ENCODE measurements around the gene OPA3. TPM values are rescaled to one million over a fixed set of nuclear protein-coding genes. Genes with fewer than 3 reads are reported as not detected.

OPA3 gene
- total and polyA plus RNA-seq, 2 experiments from 2014 or later = 5.3 to 11.8 TPM

- 36 to 38% methylated on average over 3 of the region's 3 CpGs for WGBS, 2 experiments (ENCODE audit: low coverage in 1 of 2, low lambda C conversion rate in 2 of 2, missing lambda C conversion rate in 2 of 2)
- TF ChIP-seq EZH2 (IDR thresholded peaks at IDR 0.05; ENCODE audit: insufficient read depth, poor library complexity, severe bottlenecking) (no peak), EZH2phosphoT487 (IDR thresholded peaks at IDR 0.05; ENCODE audit: insufficient read depth, low read depth) (0 out of 2 replicates have a peak, but pooled peaks have one; percentile 47)
- H3K9me3 ChIP-seq (ENCODE audit: low read depth) = no peaks in the 10 kb centered on the region
- H3F3A ChIP-seq (ENCODE audit: insufficient read depth) = peaks cover 11% of the 10 kb centered on the region; the same call in 1 of the 2 replicates
- H2AFZ ChIP-seq = no peak overlapping the region
- H3K27ac ChIP-seq = peak overlapping the region; percentile 64
- H3K27me3 ChIP-seq (replicated peaks; ENCODE audit: insufficient read depth) = no peaks in the 10 kb centered on the region
- H3K9ac ChIP-seq = peak overlapping the region; percentile 19; the same call in 1 of the 2 replicates
- no peaks in the 10 kb centered on the region for H3K9me2 ChIP-seq (ENCODE audit: insufficient read depth)
- no peak overlapping the region for H3K4me3 ChIP-seq
- no peaks in the 10 kb centered on the region for H4K20me1 ChIP-seq (ENCODE audit: insufficient read depth)
- peaks cover 34% of the 10 kb centered on the region for H3K79me2 ChIP-seq (ENCODE audit: insufficient read depth)
- DNase-seq = peak; percentile 94
- in situ Hi-C loops (cut with MboI) = no loop called here
- no peak overlapping the region for H3K4me2 ChIP-seq (ENCODE audit: unreplicated experiment)
- H3K36me3 ChIP-seq (ENCODE audit: low read depth) = no peaks in the 10 kb centered on the region
- peaks cover 18% of the 10 kb centered on the region for H3K4me1 ChIP-seq (ENCODE audit: insufficient read depth)
These were observed 15.9 kb downstream of the OPA3 start for GRCh38 chr19:45568732-45569131.

- TF ChIP-seq EZH2phosphoT487 (IDR thresholded peaks at IDR 0.05; ENCODE audit: insufficient read depth, low read depth) = no peak
- TF ChIP-seq EZH2 (IDR thresholded peaks at IDR 0.05; ENCODE audit: insufficient read depth, poor library complexity, severe bottlenecking) = no peak
- Histone ChIP-seq H2AFZ (no peak overlapping the region), H3K4me3 (no peak overlapping the region), H3K9ac (no peak overlapping the region), H3K27me3 (replicated peaks; ENCODE audit: insufficient read depth) (no peaks in the 10 kb centered on the region), H3K36me3 (ENCODE audit: low read depth) (no peaks in the 10 kb centered on the region), H3F3A (ENCODE audit: insufficient read depth) (peaks cover 11% of the 10 kb centered on the region; the same call in 1 of the 2 replicates), H3K79me2 (ENCODE audit: insufficient read depth) (peaks cover 23% of the 10 kb centered on the region), H4K20me1 (ENCODE audit: insufficient read depth) (no peaks in the 10 kb centered on the region), H3K4me2 (ENCODE audit: unreplicated experiment) (no peak overlapping the region), H3K9me3 (ENCODE audit: low read depth) (no peaks in the 10 kb centered on the region), H3K27ac (no peak overlapping the region), H3K4me1 (ENCODE audit: insufficient read depth) (peaks cover 18% of the 10 kb centered on the region), H3K9me2 (ENCODE audit: insufficient read depth) (no peaks in the 10 kb centered on the region)
- in situ Hi-C loops (cut with MboI) = no loop called here
- WGBS, 2 experiments (ENCODE audit: low coverage in 1 of 2, low lambda C conversion rate in 2 of 2, missing lambda C conversion rate in 2 of 2) = 95 to 100% methylated on average over 2 of the region's 2 CpGs
- DNase-seq = no peak
These were observed 17.0 kb downstream of the OPA3 start for GRCh38 chr19:45567609-45568008.

- no peak overlapping the region for H3K9ac ChIP-seq
- 89 to 100% methylated on average over 2 to 5 of the region's 5 CpGs for WGBS, 2 experiments (ENCODE audit: low coverage in 1 of 2, low lambda C conversion rate in 2 of 2, missing lambda C conversion rate in 2 of 2)
- peaks cover 9% of the 10 kb centered on the region for H3K4me1 ChIP-seq (ENCODE audit: insufficient read depth)
- no peak overlapping the region for H3K4me2 ChIP-seq (ENCODE audit: unreplicated experiment)
- H3K9me3 ChIP-seq (ENCODE audit: low read depth) = no peaks in the 10 kb centered on the region
- no peak overlapping the region for H2AFZ ChIP-seq
- H3F3A ChIP-seq (ENCODE audit: insufficient read depth) = no peaks in the 10 kb centered on the region; the same call in 1 of the 2 replicates
- no peak overlapping the region for H3K27ac ChIP-seq
- in situ Hi-C loops (cut with MboI) = no loop called here
- DNase-seq = no peak
- H3K4me3 ChIP-seq = no peak overlapping the region
- H3K36me3 ChIP-seq (ENCODE audit: low read depth) = no peaks in the 10 kb centered on the region
- H3K9me2 ChIP-seq (ENCODE audit: insufficient read depth) = no peaks in the 10 kb centered on the region
- H3K27me3 ChIP-seq (replicated peaks; ENCODE audit: insufficient read depth) = no peaks in the 10 kb centered on the region
- peaks cover 18% of the 10 kb centered on the region for H3K79me2 ChIP-seq (ENCODE audit: insufficient read depth)
- TF ChIP-seq EZH2phosphoT487 (IDR thresholded peaks at IDR 0.05; ENCODE audit: insufficient read depth, low read depth) = no peak
- no peak for TF ChIP-seq EZH2 (IDR thresholded peaks at IDR 0.05; ENCODE audit: insufficient read depth, poor library complexity, severe bottlenecking)
- H4K20me1 ChIP-seq (ENCODE audit: insufficient read depth) = no peaks in the 10 kb centered on the region
These were observed 20.3 kb downstream of the OPA3 start for GRCh38 chr19:45564131-45564780.

- in situ Hi-C loops (cut with MboI) = no loop called here
- Histone ChIP-seq H4K20me1 (ENCODE audit: insufficient read depth) (no peaks in the 10 kb centered on the region), H3K9me3 (ENCODE audit: low read depth) (no peaks in the 10 kb centered on the region), H3K4me2 (ENCODE audit: unreplicated experiment) (no peak overlapping the region), H3K79me2 (ENCODE audit: insufficient read depth) (peaks cover 5% of the 10 kb centered on the region; the same call in 1 of the 2 replicates), H3K9me2 (ENCODE audit: insufficient read depth) (no peaks in the 10 kb centered on the region), H3K4me3 (no peak overlapping the region), H3K27ac (no peak overlapping the region), H3F3A (ENCODE audit: insufficient read depth) (no peaks in the 10 kb centered on the region), H3K36me3 (ENCODE audit: low read depth) (no peaks in the 10 kb centered on the region), H3K27me3 (replicated peaks; ENCODE audit: insufficient read depth) (no peaks in the 10 kb centered on the region), H3K9ac (no peak overlapping the region), H2AFZ (no peak overlapping the region), H3K4me1 (ENCODE audit: insufficient read depth) (no peaks in the 10 kb centered on the region)
- WGBS, 2 experiments (ENCODE audit: low coverage in 1 of 2, low lambda C conversion rate in 2 of 2, missing lambda C conversion rate in 2 of 2) = 79% methylated on average over 11 of the region's 11 CpGs
- TF ChIP-seq EZH2 (IDR thresholded peaks at IDR 0.05; ENCODE audit: insufficient read depth, poor library complexity, severe bottlenecking) (no peak), EZH2phosphoT487 (IDR thresholded peaks at IDR 0.05; ENCODE audit: insufficient read depth, low read depth) (no peak)
- DNase-seq = no peak
These were observed 23.9 kb downstream of the OPA3 start for GRCh38 chr19:45560686-45561085.
